WTC11 (cell line): ENCODE results near the gene EIF4ENIF1. TPM values are rescaled to one million over a fixed set of nuclear protein-coding genes. Genes with fewer than 3 reads are reported as not detected.
A peak's percentile ranks its signal among the peaks of the same experiment; 100 is the strongest.

Experiments used
- ATAC-seq: fragments of 200-7000 bp; cut with Tn5 transposase; 2 replicates; pipeline ENCODE4 v1.10.0; 2021; ENCODE audit warnings: mild to moderate bottlenecking, moderate library complexity
- CTCF ChIA-PET: fragments of 300-600 bp; sonication (Branson Sonifier 250); formaldehyde crosslinking; loops from one replicate; lab custom pipeline; 2021; ENCODE audit warnings: antibody characterized with exemption; lab: Charles Lee
- POLR2A ChIA-PET: fragments of 350-600 bp; sonication (Branson Sonifier 250); formaldehyde crosslinking; loops from one replicate; lab custom pipeline; 2021; ENCODE audit warnings: antibody characterized with exemption; lab: Charles Lee
- DNase-seq: peaks from one replicate; pipeline ENCODE4 v3.0.0; 2021; ENCODE audit warnings: low spot score
- H3K27ac Mint-ChIP-seq: 2 replicates; pipeline ENCODE4 v1.8.0; 2021; ENCODE audit warnings: mixed read lengths
- H3K27me3 Mint-ChIP-seq: 2 replicates; pipeline ENCODE4 v1.8.0; 2021; ENCODE audit warnings: low read depth, mild to moderate bottlenecking, moderate library complexity, mixed read lengths
- H3K36me3 Mint-ChIP-seq: 2 replicates; pipeline ENCODE4 v1.8.0; 2021; ENCODE audit warnings: mixed read lengths
- H3K4me1 Mint-ChIP-seq: 2 replicates; pipeline ENCODE4 v1.8.0; 2022; ENCODE audit warnings: mixed read lengths
- H3K4me3 Mint-ChIP-seq: 2 replicates; pipeline ENCODE4 v1.8.0; 2021; ENCODE audit warnings: mild to moderate bottlenecking, moderate library complexity, mixed read lengths
- H3K9me3 Mint-ChIP-seq: 2 replicates; pipeline ENCODE4 v1.8.0; 2021; ENCODE audit warnings: mixed read lengths
- ERG ChIP-seq: fragments of 250-450 bp; sonication (Bioruptor Pico); IDR thresholded peaks from 2 replicates; pipeline ENCODE4 v1.8.0; 2021; ENCODE audit warnings: mild to moderate bottlenecking
- GABPB1 ChIP-seq: sonication (generic); formaldehyde crosslinking; IDR thresholded peaks from 2 replicates; pipeline ENCODE4 v1.8.1; 2023; ENCODE audit warnings: mild to moderate bottlenecking, missing genetic modification reagents
- HMGXB4 ChIP-seq: sonication (generic); formaldehyde crosslinking; IDR thresholded peaks from 2 replicates; pipeline ENCODE4 v1.8.1; 2023; ENCODE audit warnings: mild to moderate bottlenecking, moderate library complexity, missing genetic modification reagents
- JUN ChIP-seq: sonication (generic); formaldehyde crosslinking; IDR thresholded peaks from 2 replicates; pipeline ENCODE4 v1.8.0; 2023; ENCODE audit warnings: mild to moderate bottlenecking, missing genetic modification reagents
- MYBL2 ChIP-seq: sonication (generic); formaldehyde crosslinking; IDR thresholded peaks from 2 replicates; pipeline ENCODE4 v1.8.1; 2023; ENCODE audit warnings: mild to moderate bottlenecking, moderate library complexity, missing genetic modification reagents
- NR1H2 ChIP-seq: sonication (generic); formaldehyde crosslinking; IDR thresholded peaks from 2 replicates; pipeline ENCODE4 v1.9.0; 2021; ENCODE audit warnings: mild to moderate bottlenecking, moderate library complexity, missing genetic modification reagents
- PRDM15 ChIP-seq: sonication (generic); formaldehyde crosslinking; IDR thresholded peaks from 2 replicates; pipeline ENCODE4 v1.8.0; 2022; ENCODE audit warnings: missing genetic modification reagents
- PRRX2 ChIP-seq: fragments of 250-450 bp; sonication (Bioruptor Pico); IDR thresholded peaks from 2 replicates; pipeline ENCODE4 v1.8.0; 2021; ENCODE audit warnings: mild to moderate bottlenecking
- SMAD3 ChIP-seq: sonication (generic); formaldehyde crosslinking; IDR thresholded peaks from 2 replicates; pipeline ENCODE4 v1.8.0; 2022; ENCODE audit warnings: missing genetic modification reagents, mild to moderate bottlenecking, borderline replicate concordance
- SP1 ChIP-seq: sonication (generic); formaldehyde crosslinking; conservative IDR thresholded peaks from 2 replicates; pipeline ENCODE4 v1.8.1; 2022; ENCODE audit warnings: missing genetic modification reagents
- TCF7 ChIP-seq: sonication (generic); formaldehyde crosslinking; IDR thresholded peaks from 2 replicates; pipeline ENCODE4 v1.8.0; 2022; ENCODE audit warnings: mild to moderate bottlenecking, low read depth, missing genetic modification reagents, moderate library complexity
- TEAD4 ChIP-seq: sonication (generic); formaldehyde crosslinking; IDR thresholded peaks from 2 replicates; pipeline ENCODE4 v1.8.0; 2022; ENCODE audit warnings: mild to moderate bottlenecking, missing genetic modification reagents
- ZBTB43 ChIP-seq: sonication (generic); formaldehyde crosslinking; IDR thresholded peaks from 2 replicates; pipeline ENCODE4 v1.8.1; 2023; ENCODE audit warnings: mild to moderate bottlenecking, missing genetic modification reagents
- ZNF121 ChIP-seq: sonication (generic); formaldehyde crosslinking; IDR thresholded peaks from 2 replicates; pipeline ENCODE4 v1.8.0; 2023; ENCODE audit warnings: missing genetic modification reagents
- ZNF138 ChIP-seq: sonication (generic); formaldehyde crosslinking; conservative IDR thresholded peaks from 2 replicates; pipeline ENCODE4 v1.8.1; 2022; ENCODE audit warnings: mild to moderate bottlenecking, moderate library complexity, missing genetic modification reagents
- ZNF263 ChIP-seq: sonication (generic); formaldehyde crosslinking; IDR thresholded peaks from 2 replicates; pipeline ENCODE4 v1.8.1; 2022; ENCODE audit warnings: low read depth, mild to moderate bottlenecking, moderate library complexity, missing genetic modification reagents
- total RNA-seq: library from RNA; stranded (reverse); gene quantifications from 3 replicates; pipeline ENCODE4 v1.2.3, GENCODE V29; 2021
- TF ChIP-seq, protein P1 (sequence below): sonication (generic); formaldehyde crosslinking; IDR thresholded peaks from 2 replicates; pipeline ENCODE4 v1.8.0; 2022; ENCODE audit warnings: mild to moderate bottlenecking, missing genetic modification reagents
- TF ChIP-seq, protein P2 (sequence below): sonication (generic); formaldehyde crosslinking; IDR thresholded peaks from 2 replicates; pipeline ENCODE4 v1.8.1; 2023; ENCODE audit warnings: mild to moderate bottlenecking, missing genetic modification reagents, moderate library complexity
- TF ChIP-seq, protein P3 (sequence below): fragments of 250-450 bp; sonication (Bioruptor Pico); conservative IDR thresholded peaks from 2 replicates; pipeline ENCODE4 v1.9.0; 2021; ENCODE audit warnings: mild to moderate bottlenecking

The EIF4ENIF1 gene
- total RNA-seq, 1 experiment from 2014 or later = 22.8 TPM

GRCh38 chr22:31501738-31502137 lies 12.1 kb upstream of the EIF4ENIF1 start:
- peaks cover 9% of the 10 kb centered on the region for H3K27me3 Mint-ChIP-seq
- ATAC-seq (no peak), DNase-seq (no peak)
- peaks cover 6% of the 10 kb centered on the region for H3K9me3 Mint-ChIP-seq
- no peak overlapping the region for H3K27ac Mint-ChIP-seq
- TF ChIP-seq TEAD4 (CRISPR knock-in tag) = no peak
- no peak for TF ChIP-seq TCF7
- TF ChIP-seq ZBTB43 (CRISPR knock-in tag) = no peak
- TF ChIP-seq GABPB1 = no peak
- TF ChIP-seq ZNF138 (CRISPR knock-in tag) = no peak
- TF ChIP-seq PRDM15 (CRISPR knock-in tag) = no peak
- H3K36me3 Mint-ChIP-seq = peaks cover 8% of the 10 kb centered on the region
- peaks cover 18% of the 10 kb centered on the region for H3K4me1 Mint-ChIP-seq
- POLR2A ChIA-PET = no interaction called here
- no peak overlapping the region for H3K4me3 Mint-ChIP-seq
- CTCF ChIA-PET = no interaction called here

DNA sequence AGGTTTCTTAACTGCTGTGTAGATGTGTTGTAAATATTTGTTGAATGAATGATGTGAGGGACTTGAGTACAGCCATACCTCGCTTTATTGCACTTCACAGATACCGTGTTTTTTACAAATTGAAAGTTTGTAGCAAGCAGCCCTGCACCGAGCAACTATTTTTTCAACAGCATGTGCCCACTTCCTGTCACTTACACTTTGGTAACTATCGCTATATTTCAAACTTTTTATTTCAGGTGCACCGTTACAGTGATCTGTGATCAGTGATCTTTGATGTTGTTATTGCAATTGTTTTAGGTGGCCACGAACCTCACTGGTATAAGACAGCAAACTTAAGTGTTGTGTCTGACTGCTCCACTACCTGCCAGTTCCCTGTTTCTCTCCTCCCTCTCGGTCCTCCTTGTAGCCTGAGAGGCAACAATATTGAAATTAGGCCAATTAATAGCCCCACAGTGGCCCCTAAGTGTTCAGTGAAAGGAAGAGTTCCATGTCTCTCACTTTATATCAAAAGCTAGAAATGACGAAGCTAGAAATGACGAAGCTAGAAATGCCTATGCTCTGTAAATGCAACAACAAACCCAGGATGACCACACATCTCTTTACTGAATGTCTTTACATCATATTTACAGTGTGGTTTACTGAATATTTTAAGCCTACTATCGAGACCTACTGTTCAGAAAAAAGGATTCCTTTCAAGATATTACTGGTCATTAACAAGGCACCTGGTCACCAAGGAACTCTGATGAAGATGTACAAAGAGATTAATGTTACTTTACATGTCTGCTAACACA lies 7.7 kb upstream of the EIF4ENIF1 start:
- POLR2A ChIA-PET = no interaction called here
- no peak for DNase-seq
- peaks cover 8% of the 10 kb centered on the region for H3K36me3 Mint-ChIP-seq
- H3K4me1 Mint-ChIP-seq = peaks cover 20% of the 10 kb centered on the region
- H3K4me3 Mint-ChIP-seq = peak overlapping the region; percentile 87
- ATAC-seq = no peak
- H3K27ac Mint-ChIP-seq = no peak overlapping the region; the same call in 1 of the 2 replicates
- H3K27me3 Mint-ChIP-seq = peaks cover 10% of the 10 kb centered on the region
- CTCF ChIA-PET = no interaction called here
- peaks cover 6% of the 10 kb centered on the region for H3K9me3 Mint-ChIP-seq
- TF ChIP-seq ZNF263 (CRISPR knock-in tag) (no peak), SP1 (CRISPR knock-in tag) (no peak), TEAD4 (CRISPR knock-in tag) (no peak), ZNF121 (CRISPR knock-in tag) (no peak), PRRX2 (CRISPR knock-in tag) (no peak), JUN (CRISPR knock-in tag) (no peak), NR1H2 (CRISPR knock-in tag) (no peak), MYBL2 (CRISPR knock-in tag) (no peak), PRDM15 (CRISPR knock-in tag) (no peak), SMAD3 (no peak), HMGXB4 (no peak), ERG (CRISPR knock-in tag) (no peak)
- TF ChIP-seq, protein P1, sequence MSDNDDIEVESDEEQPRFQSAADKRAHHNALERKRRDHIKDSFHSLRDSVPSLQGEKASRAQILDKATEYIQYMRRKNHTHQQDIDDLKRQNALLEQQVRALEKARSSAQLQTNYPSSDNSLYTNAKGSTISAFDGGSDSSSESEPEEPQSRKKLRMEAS (CRISPR knock-in tag) = no peak
- TF ChIP-seq, protein P2, sequence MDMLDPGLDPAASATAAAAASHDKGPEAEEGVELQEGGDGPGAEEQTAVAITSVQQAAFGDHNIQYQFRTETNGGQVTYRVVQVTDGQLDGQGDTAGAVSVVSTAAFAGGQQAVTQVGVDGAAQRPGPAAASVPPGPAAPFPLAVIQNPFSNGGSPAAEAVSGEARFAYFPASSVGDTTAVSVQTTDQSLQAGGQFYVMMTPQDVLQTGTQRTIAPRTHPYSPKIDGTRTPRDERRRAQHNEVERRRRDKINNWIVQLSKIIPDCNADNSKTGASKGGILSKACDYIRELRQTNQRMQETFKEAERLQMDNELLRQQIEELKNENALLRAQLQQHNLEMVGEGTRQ (CRISPR knock-in tag) = no peak
- TF ChIP-seq, protein P3, sequence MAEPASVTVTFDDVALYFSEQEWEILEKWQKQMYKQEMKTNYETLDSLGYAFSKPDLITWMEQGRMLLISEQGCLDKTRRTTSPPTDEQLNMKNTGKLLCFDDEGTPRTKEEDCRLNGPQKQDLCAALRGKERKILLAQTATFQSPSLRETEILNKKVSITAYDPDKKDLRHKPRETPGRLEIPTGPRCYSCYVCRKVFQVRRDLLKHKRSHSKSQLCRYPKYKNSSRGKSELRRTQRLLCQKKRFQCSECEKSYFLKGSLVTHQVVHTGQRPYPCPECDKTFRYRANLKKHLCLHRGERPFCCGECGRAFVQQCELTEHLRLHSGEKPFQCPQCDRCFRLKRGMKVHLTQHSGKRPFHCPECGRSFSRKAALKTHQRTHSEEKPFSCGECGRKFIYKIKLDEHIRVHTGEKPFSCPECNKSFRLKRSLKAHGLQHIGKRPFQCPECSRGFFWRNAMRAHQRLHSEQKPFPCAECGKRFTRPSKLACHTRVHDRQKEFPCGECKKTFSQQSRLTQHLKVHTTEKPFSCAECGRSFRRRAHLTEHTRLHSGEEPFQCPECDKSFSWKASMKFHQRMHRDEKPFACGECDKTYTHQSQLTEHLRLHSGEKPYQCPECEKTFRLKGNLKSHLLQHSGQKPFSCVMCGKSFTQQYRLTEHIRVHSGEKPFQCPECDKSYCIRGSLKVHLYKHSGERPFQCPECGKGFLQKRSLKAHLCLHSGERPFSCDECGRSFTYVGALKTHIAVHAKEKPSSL (CRISPR knock-in tag) = no peak
